ENCODE measurements around the gene MTUS2. TPM values are rescaled to one million over a fixed set of nuclear protein-coding genes. Genes with fewer than 3 reads are reported as not detected.

MTUS2 gene
- total RNA-seq, 1 experiment from 2014 or later, result 0.35 TPM

- Histone ChIP-seq H3K23ac (ENCODE audit: insufficient read length, low read depth, low read length) (no peak overlapping the region), H3K9me3 (ENCODE audit: control insufficient read depth, low read depth, low read length) (no peaks in the 10 kb centered on the region), H2BK15ac (ENCODE audit: low read depth, low read length) (no peak overlapping the region), H3K9ac (ENCODE audit: extremely low read depth, insufficient read length, low read length) (no peak overlapping the region), H3K4me1 (ENCODE audit: insufficient read depth, low read length) (no peaks in the 10 kb centered on the region), H3K4ac (ENCODE audit: low read depth, low read length) (no peak overlapping the region), H2AFZ (ENCODE audit: low read length) (no peak overlapping the region), H4K5ac (ENCODE audit: insufficient read length, low read depth, low read length) (no peak overlapping the region), H3K27me3 (ENCODE audit: insufficient read depth, low read length) (no peaks in the 10 kb centered on the region), H2AK5ac (ENCODE audit: insufficient read length, low read length) (no peak overlapping the region), H4K20me1 (ENCODE audit: control insufficient read depth, insufficient read depth, insufficient read length) (no peaks in the 10 kb centered on the region), H3K18ac (ENCODE audit: insufficient read length, low read depth, low read length) (no peak overlapping the region), H3K4me2 (ENCODE audit: insufficient read depth, insufficient read length, low read length) (no peak overlapping the region), H2BK20ac (ENCODE audit: low read depth, low read length, poor library complexity, severe bottlenecking) (no peak overlapping the region), H2BK12ac (ENCODE audit: insufficient read length, low read depth, low read length) (no peak overlapping the region), H3T11ph (ENCODE audit: low read length) (no peak overlapping the region), H4K91ac (ENCODE audit: insufficient read length, low read depth, low read length) (no peak overlapping the region), H3K23me2 (ENCODE audit: insufficient read length, low read depth, low read length, poor library complexity, severe bottlenecking) (no peaks in the 10 kb centered on the region), H3K14ac (ENCODE audit: insufficient read depth, low read length) (no peak overlapping the region), H3K27ac (ENCODE audit: insufficient read length, low read depth, low read length) (no peak overlapping the region), H4K8ac (replicated peaks; ENCODE audit: insufficient read length, low read depth, low read length) (no peak overlapping the region), H3K79me2 (ENCODE audit: insufficient read depth, low read length) (no peaks in the 10 kb centered on the region), H3K79me1 (ENCODE audit: insufficient read depth, low read depth, low read length, poor library complexity, severe bottlenecking) (no peaks in the 10 kb centered on the region), H3K56ac (ENCODE audit: insufficient read length, low read depth, low read length) (no peak overlapping the region), H2BK120ac (ENCODE audit: low read depth, low read length, poor library complexity, severe bottlenecking) (no peak overlapping the region), H2BK5ac (ENCODE audit: insufficient read length, low read length) (no peak overlapping the region)
- Mint-ChIP-seq H3K36me3 (ENCODE audit: insufficient read depth in 1 of 3, low read depth in 3 of 3) (peaks cover 2 to 14% (median 14%) of the 10 kb centered on the region in 3 experiments; a peak in 6 of 7 replicates), H3K9me3 (peaks cover 13 to 17% of the 10 kb centered on the region in 2 experiments), H3K27ac (no peak overlapping the region), H3K4me1 (no peaks in the 10 kb centered on the region), H3K4me3 (no peak overlapping the region), H3K27me3 (ENCODE audit: low read depth) (peaks cover 2% of the 10 kb centered on the region; the same call in 1 of the 2 replicates)
- TF ChIP-seq CTCF (conservative IDR thresholded peaks at IDR 0.05), result no peak
- no CpG with 5 or more reads among the region's 4 CpGs for WGBS (ENCODE audit: extremely low coverage, insufficient read length, low lambda C conversion rate)
- DNase-seq, result no peak
Observed at GRCh38 chr13:28877408-28877807, 57.3 kb downstream of the MTUS2 start.

All from H9 (cell line).